HL-60 (cell line): Measurements from ENCODE around the gene NLRC5.

Experiments used
- DNase-seq, 2 experiments: peaks; one replicate each; pipeline ENCODE4 v3.0.0-alpha.2; 2010 to 2020; ENCODE audit warnings: low read depth in 1 of 2, low spot score in 1 of 2
- H3K27ac ChIP-seq: fragments of 250-450 bp; sonication (Bioruptor Pico); replicated peaks from 2 replicates; pipeline ENCODE4 v1.5.1; 2020; ENCODE audit warnings: mild to moderate bottlenecking, moderate library complexity
- H3K27me3 ChIP-seq: fragments of 250-450 bp; sonication (Bioruptor Pico); 2 replicates; pipeline ENCODE4 v1.5.1; 2021; ENCODE audit warnings: mild to moderate bottlenecking, moderate library complexity; ENCODE audit not compliant: insufficient read depth, poor library complexity, severe bottlenecking
- H3K4me3 ChIP-seq: replicated peaks from 2 replicates; pipeline ENCODE4 v1.5.1; 2011; ENCODE audit warnings: mild to moderate bottlenecking, control low read depth, low read length; ENCODE audit not compliant: insufficient read depth
- GABPA ChIP-seq: IDR thresholded peaks from 2 replicates; pipeline ENCODE4 v1.6.1; 2012; ENCODE audit warnings: low read depth
- POLR2AphosphoS5 ChIP-seq: IDR thresholded peaks from 2 replicates; pipeline ENCODE4 v1.6.1; 2012; ENCODE audit warnings: low read depth
- SPI1 ChIP-seq: IDR thresholded peaks from 2 replicates; pipeline ENCODE4 v1.6.1; 2012; ENCODE audit warnings: low read depth, mild to moderate bottlenecking, borderline replicate concordance
- TF ChIP-seq, protein P1 (sequence below): IDR thresholded peaks from one replicate; pipeline ENCODE4 v1.5.1; 2011; ENCODE audit warnings: low read length, control low read depth, inconsistent platforms; ENCODE audit not compliant: insufficient read depth
- TF ChIP-seq, protein P2 (sequence below): IDR thresholded peaks from 2 replicates; pipeline ENCODE4 v1.6.1; 2012; ENCODE audit warnings: low read depth; ENCODE audit not compliant: insufficient replicate concordance

Gene NLRC5

DNA sequence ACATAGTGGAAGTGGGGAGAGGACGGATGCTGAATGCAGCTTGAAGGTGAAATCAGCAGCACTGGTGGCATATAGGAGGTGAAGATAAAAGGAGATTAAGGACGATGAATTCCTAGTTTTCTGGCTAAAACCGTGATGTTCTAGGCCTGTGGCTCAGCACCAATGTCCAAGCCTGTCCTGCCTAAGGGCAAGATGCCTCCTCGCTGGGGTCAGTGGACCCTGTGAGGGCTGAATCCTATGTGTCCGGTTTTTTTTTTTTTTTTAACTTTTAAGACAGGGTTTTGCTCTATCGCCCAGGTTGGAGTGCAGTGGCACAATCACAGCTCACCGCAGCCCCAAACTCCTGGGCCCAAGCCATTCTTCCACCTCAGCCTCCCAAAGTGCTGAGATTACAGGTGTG lies 115.8 kb downstream of the NLRC5 start:
- Histone ChIP-seq H3K4me3 (no peak overlapping the region), H3K27ac (no peak overlapping the region), H3K27me3 (no peaks in the 10 kb centered on the region)
- TF ChIP-seq, protein P1, sequence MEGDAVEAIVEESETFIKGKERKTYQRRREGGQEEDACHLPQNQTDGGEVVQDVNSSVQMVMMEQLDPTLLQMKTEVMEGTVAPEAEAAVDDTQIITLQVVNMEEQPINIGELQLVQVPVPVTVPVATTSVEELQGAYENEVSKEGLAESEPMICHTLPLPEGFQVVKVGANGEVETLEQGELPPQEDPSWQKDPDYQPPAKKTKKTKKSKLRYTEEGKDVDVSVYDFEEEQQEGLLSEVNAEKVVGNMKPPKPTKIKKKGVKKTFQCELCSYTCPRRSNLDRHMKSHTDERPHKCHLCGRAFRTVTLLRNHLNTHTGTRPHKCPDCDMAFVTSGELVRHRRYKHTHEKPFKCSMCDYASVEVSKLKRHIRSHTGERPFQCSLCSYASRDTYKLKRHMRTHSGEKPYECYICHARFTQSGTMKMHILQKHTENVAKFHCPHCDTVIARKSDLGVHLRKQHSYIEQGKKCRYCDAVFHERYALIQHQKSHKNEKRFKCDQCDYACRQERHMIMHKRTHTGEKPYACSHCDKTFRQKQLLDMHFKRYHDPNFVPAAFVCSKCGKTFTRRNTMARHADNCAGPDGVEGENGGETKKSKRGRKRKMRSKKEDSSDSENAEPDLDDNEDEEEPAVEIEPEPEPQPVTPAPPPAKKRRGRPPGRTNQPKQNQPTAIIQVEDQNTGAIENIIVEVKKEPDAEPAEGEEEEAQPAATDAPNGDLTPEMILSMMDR, result no peak
- TF ChIP-seq POLR2AphosphoS5 (no peak), GABPA (no peak), SPI1 (no peak)
- TF ChIP-seq, protein P2, sequence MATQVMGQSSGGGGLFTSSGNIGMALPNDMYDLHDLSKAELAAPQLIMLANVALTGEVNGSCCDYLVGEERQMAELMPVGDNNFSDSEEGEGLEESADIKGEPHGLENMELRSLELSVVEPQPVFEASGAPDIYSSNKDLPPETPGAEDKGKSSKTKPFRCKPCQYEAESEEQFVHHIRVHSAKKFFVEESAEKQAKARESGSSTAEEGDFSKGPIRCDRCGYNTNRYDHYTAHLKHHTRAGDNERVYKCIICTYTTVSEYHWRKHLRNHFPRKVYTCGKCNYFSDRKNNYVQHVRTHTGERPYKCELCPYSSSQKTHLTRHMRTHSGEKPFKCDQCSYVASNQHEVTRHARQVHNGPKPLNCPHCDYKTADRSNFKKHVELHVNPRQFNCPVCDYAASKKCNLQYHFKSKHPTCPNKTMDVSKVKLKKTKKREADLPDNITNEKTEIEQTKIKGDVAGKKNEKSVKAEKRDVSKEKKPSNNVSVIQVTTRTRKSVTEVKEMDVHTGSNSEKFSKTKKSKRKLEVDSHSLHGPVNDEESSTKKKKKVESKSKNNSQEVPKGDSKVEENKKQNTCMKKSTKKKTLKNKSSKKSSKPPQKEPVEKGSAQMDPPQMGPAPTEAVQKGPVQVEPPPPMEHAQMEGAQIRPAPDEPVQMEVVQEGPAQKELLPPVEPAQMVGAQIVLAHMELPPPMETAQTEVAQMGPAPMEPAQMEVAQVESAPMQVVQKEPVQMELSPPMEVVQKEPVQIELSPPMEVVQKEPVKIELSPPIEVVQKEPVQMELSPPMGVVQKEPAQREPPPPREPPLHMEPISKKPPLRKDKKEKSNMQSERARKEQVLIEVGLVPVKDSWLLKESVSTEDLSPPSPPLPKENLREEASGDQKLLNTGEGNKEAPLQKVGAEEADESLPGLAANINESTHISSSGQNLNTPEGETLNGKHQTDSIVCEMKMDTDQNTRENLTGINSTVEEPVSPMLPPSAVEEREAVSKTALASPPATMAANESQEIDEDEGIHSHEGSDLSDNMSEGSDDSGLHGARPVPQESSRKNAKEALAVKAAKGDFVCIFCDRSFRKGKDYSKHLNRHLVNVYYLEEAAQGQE, result no peak
- no peak for DNase-seq

DNA sequence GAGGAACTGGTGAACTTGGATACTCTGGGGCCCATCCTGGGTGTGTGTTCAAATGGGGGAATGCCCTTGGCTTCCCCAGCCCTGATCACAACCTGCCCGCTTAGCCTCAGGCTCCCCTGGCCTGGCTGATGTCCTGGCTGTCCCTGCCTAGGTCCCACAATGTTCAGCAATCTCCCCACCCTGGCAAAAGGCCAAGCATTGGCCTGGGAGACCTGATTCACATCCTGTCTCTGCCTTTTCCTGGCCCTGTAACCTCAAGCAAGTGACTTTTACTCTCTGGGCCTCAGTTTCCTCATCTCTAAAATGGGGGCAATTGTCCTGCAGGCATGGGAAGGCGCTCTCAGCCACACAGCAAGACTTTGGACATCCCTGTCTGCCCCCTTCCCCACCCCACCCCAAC lies 117.4 kb downstream of the NLRC5 start:
- Histone ChIP-seq H3K4me3 (no peak overlapping the region), H3K27ac (no peak overlapping the region), H3K27me3 (no peaks in the 10 kb centered on the region)
- DNase-seq, result no peak
- TF ChIP-seq, protein P1, result no peak
- no peak for TF ChIP-seq SPI1
- no peak for TF ChIP-seq POLR2AphosphoS5
- TF ChIP-seq GABPA, result no peak
- TF ChIP-seq, protein P2, result no peak

DNA sequence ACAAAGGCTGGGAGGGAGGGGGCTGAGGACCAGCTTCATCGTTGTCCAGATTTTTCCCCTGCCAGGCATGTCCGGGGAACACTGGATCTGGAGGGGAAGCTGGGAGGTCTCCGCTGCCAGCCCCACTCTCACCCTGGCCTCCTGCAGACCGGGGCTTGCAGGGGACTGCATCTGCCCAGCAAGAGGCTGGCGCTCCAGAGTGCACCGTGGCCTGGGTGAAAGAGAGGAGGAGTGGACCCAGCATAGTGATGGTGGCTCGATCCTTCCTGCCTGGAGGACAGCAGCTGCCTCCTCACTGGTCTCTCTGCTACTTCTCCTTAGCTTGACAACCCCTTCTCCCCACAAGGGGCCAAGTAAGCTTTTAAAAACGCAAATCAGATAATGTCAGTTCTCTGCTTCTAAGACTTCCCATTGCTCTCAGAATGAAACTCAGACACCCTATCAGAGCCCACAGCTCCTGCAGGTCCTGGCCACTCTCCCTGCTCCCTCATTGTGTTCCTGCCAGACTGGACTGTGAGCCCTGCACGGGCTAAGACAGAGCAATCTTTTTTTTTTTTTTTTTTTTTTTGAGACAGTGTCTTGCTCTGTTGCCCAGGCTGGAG lies 118.1 kb downstream of the NLRC5 start:
- no peaks in the 10 kb centered on the region for H3K27me3 ChIP-seq
- H3K27ac ChIP-seq, result no peak overlapping the region
- no peak for TF ChIP-seq GABPA
- TF ChIP-seq POLR2AphosphoS5, result no peak
- TF ChIP-seq, protein P2, result no peak
- TF ChIP-seq, protein P1, result no peak
- TF ChIP-seq SPI1, result no peak
- H3K4me3 ChIP-seq, result no peak overlapping the region
- no peak for DNase-seq
